SK-N-SH treated with all-trans-retinoic acid at 6 μM for 48 hours (cell line): ENCODE results near the gene TTC12.

Experiments used
- ARNTL ChIP-seq: fragments of 450-650 bp; formaldehyde crosslinking; IDR thresholded peaks from 2 replicates; pipeline ENCODE4 v1.5.0; 2020; ENCODE audit warnings: low read depth, mild to moderate bottlenecking, moderate library complexity, borderline replicate concordance
- RARB ChIP-seq: fragments of 250-450 bp; sonication (Bioruptor Pico); IDR thresholded peaks from 2 replicates; pipeline ENCODE4 v1.8.0; 2021; ENCODE audit warnings: mild to moderate bottlenecking, moderate library complexity
- TCF4 ChIP-seq: fragments of 250-450 bp; sonication (Bioruptor Pico); IDR thresholded peaks from 2 replicates; pipeline ENCODE4 v1.8.0; 2021; ENCODE audit warnings: mild to moderate bottlenecking, moderate library complexity, borderline replicate concordance
- ZFP30 ChIP-seq: fragments of 450-650 bp; formaldehyde crosslinking; IDR thresholded peaks from 2 replicates; pipeline ENCODE4 v1.5.0; 2022; ENCODE audit warnings: mild to moderate bottlenecking, moderate library complexity
- TF ChIP-seq, protein P1 (sequence below): fragments of 250-450 bp; sonication (Bioruptor Pico); IDR thresholded peaks from 2 replicates; pipeline ENCODE4 v1.8.0; 2020; ENCODE audit warnings: mild to moderate bottlenecking, moderate library complexity, borderline replicate concordance
- TF ChIP-seq, protein P2 (sequence below): fragments of 250-450 bp; sonication (Bioruptor Pico); IDR thresholded peaks from 2 replicates; pipeline ENCODE4 v1.8.0; 2021; ENCODE audit warnings: low read depth, mild to moderate bottlenecking, moderate library complexity, borderline replicate concordance
- TF ChIP-seq, protein P3 (sequence below): fragments of 250-450 bp; sonication (Bioruptor Pico); IDR thresholded peaks from 2 replicates; pipeline ENCODE4 v1.5.1; 2021; ENCODE audit warnings: mild to moderate bottlenecking, moderate library complexity

DNA sequence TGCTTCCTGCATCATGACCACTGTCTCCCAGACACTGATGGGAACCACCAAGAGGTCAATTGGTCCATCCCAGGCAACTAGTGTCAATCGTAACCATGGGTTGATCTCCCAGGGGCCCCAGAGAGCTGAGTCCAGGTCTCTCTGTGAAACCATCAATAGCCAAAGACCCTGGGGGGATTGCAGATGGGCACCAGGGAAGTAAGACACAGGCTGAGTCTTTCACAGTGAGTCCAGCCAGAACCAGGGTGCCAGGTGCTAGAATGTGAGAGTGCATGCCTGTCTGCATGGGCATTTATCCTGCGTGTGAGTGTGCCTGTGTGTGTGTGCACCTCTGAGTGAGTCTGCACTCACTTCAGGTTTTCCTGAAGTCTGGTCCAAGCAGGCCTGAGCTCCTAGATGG, 45.3 kb upstream of the TTC12 start:
- TF ChIP-seq ARNTL (CRISPR knock-in tag) (no peak), RARB (CRISPR knock-in tag) (no peak), TCF4 (no peak), ZFP30 (CRISPR knock-in tag) (no peak)
- TF ChIP-seq, protein P1, sequence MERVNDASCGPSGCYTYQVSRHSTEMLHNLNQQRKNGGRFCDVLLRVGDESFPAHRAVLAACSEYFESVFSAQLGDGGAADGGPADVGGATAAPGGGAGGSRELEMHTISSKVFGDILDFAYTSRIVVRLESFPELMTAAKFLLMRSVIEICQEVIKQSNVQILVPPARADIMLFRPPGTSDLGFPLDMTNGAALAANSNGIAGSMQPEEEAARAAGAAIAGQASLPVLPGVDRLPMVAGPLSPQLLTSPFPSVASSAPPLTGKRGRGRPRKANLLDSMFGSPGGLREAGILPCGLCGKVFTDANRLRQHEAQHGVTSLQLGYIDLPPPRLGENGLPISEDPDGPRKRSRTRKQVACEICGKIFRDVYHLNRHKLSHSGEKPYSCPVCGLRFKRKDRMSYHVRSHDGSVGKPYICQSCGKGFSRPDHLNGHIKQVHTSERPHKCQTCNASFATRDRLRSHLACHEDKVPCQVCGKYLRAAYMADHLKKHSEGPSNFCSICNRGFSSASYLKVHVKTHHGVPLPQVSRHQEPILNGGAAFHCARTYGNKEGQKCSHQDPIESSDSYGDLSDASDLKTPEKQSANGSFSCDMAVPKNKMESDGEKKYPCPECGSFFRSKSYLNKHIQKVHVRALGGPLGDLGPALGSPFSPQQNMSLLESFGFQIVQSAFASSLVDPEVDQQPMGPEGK = no peak
- TF ChIP-seq, protein P2, sequence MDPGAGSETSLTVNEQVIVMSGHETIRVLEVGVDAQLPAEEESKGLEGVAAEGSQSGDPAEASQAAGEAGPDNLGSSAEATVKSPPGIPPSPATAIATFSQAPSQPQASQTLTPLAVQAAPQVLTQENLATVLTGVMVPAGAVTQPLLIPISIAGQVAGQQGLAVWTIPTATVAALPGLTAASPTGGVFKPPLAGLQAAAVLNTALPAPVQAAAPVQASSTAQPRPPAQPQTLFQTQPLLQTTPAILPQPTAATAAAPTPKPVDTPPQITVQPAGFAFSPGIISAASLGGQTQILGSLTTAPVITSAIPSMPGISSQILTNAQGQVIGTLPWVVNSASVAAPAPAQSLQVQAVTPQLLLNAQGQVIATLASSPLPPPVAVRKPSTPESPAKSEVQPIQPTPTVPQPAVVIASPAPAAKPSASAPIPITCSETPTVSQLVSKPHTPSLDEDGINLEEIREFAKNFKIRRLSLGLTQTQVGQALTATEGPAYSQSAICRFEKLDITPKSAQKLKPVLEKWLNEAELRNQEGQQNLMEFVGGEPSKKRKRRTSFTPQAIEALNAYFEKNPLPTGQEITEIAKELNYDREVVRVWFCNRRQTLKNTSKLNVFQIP (CRISPR knock-in tag) = no peak
- TF ChIP-seq, protein P3, sequence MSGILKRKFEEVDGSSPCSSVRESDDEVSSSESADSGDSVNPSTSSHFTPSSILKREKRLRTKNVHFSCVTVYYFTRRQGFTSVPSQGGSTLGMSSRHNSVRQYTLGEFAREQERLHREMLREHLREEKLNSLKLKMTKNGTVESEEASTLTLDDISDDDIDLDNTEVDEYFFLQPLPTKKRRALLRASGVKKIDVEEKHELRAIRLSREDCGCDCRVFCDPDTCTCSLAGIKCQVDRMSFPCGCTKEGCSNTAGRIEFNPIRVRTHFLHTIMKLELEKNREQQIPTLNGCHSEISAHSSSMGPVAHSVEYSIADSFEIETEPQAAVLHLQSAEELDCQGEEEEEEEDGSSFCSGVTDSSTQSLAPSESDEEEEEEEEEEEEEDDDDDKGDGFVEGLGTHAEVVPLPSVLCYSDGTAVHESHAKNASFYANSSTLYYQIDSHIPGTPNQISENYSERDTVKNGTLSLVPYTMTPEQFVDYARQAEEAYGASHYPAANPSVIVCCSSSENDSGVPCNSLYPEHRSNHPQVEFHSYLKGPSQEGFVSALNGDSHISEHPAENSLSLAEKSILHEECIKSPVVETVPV (CRISPR knock-in tag) = no peak
